Skin epidermis (tissue), 12 donors: ENCODE results near the gene MED26.
"Not testable (repeated sequence)": the region's sequence is repeated elsewhere in the genome, so short reads cannot be mapped to it uniquely, and the experiment has no call there.

ENCODE experiments used
- H3K27ac ChIP-seq, 21 experiments: fragments of 200-600 bp; sonication (generic) in 11 of 21; one replicate each; pipeline ENCODE4 v1.5.0; 2020; ENCODE audit warnings: mild to moderate bottlenecking in 3 of 21, inconsistent platforms in 2 of 21, moderate library complexity in 2 of 21
- H3K4me3 ChIP-seq, 7 experiments: fragments of 200-600 bp; sonication (generic) in 2 of 7; one replicate each; pipeline ENCODE4 v1.5.0; 2020; ENCODE audit warnings: inconsistent platforms in 2 of 7, mild to moderate bottlenecking in 2 of 7, moderate library complexity in 1 of 7

MED26 gene

DNA sequence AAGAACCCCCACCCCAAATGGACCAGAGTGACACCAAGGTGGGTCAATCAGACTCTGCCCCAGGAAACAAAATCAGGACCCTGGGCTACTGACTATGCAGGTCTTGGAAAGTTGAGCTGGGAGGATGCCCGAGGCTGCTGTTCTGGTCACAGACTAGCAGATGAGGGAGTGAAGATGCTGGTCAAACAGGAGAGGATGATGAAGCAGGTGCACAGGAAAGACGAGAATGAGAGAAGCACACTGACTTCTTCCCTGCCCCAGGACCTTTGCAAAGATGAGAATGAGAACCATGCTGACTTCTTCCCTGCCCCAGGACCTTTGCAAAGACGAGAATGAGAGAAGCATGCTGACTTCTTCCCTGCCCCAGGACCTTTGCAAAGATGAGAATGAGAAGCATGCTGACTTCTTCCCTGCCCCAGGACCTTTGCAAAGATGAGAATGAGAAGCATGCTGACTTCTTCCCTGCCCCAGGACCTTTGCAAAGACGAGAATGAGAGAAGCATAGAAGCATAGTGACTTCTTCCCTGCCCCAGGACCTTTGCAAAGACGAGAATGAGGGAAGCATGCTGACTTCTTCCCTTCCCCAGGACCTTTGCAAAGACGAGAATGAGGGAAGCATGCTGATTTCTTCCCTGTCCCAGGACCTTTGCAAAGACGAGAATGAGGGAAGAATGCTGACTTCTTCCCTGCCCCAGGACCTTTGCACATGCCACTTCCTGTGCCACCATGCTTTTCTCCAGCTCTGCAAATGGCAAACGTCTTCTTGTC, 23.6 kb upstream of the MED26 start:
- not testable (repeated sequence) for H3K27ac ChIP-seq, H3K4me3 ChIP-seq

DNA sequence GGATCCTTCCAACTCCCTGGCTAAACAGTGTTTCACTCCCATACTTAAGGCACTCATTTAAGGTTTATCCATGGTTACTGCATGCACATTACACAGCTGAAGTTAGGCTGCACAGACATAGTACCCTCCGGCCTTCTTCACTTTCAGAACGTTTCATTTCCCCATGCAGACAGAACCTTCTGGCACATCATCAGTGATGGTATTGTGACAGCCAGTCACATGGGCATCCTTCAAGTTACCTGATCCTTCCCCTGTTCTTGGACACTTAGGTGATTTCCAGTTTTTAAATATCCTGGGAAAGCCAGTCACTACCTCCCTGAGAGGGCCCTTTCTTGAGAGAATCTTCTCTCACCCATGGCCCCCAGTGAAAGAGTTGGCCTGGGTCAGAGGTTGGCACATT, 22.8 kb upstream of the MED26 start:
- no peak overlapping the region for H3K27ac ChIP-seq
- H3K4me3 ChIP-seq = no peak overlapping the region

DNA sequence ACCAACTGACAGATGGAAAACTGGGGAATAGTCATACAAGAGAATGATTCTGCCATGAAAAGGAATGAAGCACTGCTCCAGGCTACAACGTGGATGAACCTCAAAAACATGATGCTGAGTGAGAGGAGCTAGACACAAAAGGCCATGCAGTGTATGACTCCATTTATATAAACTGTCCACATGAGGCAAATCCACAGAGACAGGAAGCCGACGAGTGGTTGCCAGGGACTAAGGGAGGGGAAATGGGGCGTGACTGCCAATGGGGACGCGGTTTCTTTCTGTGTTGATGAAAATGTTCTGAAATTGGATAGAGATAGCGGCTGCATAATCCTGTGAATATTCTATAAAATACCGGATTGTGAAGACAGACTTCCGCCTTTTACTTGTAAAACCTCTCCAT, 21.7 kb upstream of the MED26 start:
- no peak overlapping the region for H3K4me3 ChIP-seq
- peak overlapping the region in 2 of 21 experiments; percentile 15 to 33 for H3K27ac ChIP-seq

DNA sequence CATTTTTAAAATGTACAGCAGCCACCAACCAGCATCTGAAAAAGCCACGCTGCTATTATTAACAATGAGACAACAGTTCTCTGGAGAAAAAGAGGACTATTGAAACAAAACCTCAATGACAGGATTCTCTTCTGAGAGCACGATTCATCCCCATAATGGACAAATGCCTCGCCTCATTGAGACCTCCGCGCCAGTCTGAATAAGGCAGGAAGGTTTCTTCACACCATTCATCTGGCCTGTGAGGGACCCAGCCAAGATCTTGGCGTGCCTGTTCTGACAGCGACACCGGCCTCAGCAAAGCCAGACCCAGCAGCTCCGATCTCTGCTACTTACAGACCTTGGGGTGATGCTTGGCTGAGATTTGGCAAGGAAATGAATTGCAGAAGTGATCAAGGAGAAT, 17.1 kb upstream of the MED26 start:
- Histone ChIP-seq H3K27ac (no peak overlapping the region), H3K4me3 (no peak overlapping the region)

- Histone ChIP-seq H3K27ac (no peak overlapping the region), H3K4me3 (no peak overlapping the region)
These were observed 13.7 kb upstream of the MED26 start for GRCh38 chr19:16641695-16642094.

DNA sequence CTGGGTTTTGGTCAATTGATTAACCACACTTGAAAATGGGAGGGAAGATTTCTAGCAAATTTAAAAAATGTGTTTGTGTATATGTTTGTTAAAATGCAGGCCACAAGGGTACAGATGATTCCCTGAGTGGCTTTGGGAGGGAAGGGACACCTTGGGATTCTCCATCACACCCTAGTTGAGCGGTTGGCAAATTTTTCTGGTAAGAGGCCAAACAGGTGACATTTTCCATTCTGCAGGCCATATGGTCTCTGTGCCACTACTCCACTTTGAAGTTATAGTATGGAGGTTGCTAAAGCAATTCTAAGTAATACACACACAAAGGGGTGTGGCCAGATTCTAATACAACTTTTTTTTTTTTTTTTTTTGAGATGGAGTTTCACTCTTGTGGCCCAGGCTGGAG, 12.9 kb upstream of the MED26 start:
- Histone ChIP-seq H3K4me3 (no peak overlapping the region), H3K27ac (no peak overlapping the region)

DNA sequence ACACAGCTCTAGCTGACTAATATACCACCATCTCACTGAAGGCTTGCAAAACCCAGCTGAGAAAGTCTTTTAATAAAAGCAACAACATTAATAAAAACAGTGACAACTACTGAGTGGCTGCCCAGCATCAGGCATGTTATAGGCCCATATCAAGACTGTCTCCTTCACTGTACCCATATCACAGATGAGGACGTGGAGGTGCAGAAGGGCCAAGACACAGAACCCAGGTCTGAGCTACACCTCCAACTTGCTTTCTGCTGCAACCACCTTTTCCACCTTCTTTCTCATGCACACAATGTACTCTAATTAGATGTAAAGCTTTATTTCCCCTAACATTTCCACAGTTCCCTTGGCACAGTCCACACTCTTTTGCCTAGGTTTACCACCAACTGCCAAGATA, 10.7 kb upstream of the MED26 start:
- H3K4me3 ChIP-seq = no peak overlapping the region
- no peak overlapping the region for H3K27ac ChIP-seq

DNA sequence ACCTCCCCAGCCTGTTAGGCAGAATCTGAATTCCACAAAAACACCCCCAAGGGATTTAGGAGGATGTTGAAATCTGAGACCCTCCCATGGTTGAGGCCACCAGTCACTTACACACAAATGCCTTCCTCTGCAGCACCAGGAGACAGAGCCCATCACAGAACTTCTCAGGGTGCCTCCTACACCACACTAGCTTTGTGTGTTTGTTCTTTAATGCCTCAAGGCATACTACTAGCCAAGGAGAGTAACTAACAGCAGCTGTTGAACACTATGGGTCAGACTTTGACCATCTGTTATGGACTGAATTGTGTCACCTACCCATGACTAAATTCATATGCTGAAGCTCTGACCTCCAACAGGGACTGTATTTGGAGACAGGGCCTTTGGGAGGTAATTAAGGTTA, 9.5 kb upstream of the MED26 start:
- Histone ChIP-seq H3K4me3 (no peak overlapping the region), H3K27ac (no peak overlapping the region)

- Histone ChIP-seq H3K27ac (no peak overlapping the region), H3K4me3 (no peak overlapping the region)
These were observed 3.5 kb upstream of the MED26 start for GRCh38 chr19:16631465-16631864.

DNA sequence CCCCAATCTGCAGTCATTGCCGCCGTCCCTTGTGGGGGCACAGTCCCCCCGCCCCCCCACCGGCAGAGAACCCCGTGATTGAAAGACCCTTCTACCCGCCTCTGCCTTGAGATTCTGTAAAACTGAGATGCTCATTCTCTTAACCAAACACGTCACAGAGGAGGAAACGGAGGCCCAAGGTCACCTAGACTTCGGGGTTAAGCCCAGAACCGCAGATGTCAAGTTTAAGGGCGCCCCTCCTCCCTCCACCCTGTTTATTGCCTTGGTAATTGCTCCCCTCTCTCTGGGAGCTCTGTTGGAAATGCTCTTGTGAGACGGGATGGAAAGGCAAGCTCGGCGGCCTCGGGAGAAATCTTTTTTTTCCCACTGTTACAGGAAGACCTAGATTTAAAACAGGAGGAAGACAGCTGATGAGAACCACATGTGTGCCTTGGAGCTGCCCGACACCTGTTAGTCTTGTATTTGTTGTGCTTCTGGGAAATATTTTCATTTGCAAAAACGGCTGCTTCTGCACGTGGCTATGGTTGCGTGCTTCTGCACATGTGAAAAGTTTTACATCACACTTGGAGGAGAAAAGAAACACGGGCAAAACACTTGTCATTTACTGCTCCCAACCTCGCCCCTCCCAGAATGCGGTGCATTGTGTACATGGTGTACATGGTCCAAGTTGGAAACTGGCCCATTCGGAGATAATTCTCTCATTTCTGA, 1.1 kb upstream of the MED26 start:
- H3K4me3 ChIP-seq = peak overlapping the region; percentile 70 to 99 (median 93)
- H3K27ac ChIP-seq = peak overlapping the region; percentile 83 to 99 (median 95)

DNA sequence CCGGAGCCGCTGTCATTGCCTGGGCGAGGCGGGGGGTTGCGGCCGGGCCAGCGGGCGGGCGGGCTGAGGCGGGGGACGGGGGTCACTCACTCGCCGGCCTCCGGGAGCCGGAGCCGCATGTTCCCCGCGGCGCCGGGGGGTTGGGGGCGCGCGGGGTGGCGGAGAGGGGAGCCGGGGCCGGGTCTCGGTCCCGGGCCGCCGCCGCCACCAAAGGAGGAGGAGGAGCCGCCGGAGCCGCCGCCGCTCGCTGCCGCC, 149 bp downstream of the MED26 start:
- peak overlapping the region; percentile 70 to 99 (median 93) for H3K4me3 ChIP-seq
- H3K27ac ChIP-seq = peak overlapping the region; percentile 51 to 99 (median 92)

DNA sequence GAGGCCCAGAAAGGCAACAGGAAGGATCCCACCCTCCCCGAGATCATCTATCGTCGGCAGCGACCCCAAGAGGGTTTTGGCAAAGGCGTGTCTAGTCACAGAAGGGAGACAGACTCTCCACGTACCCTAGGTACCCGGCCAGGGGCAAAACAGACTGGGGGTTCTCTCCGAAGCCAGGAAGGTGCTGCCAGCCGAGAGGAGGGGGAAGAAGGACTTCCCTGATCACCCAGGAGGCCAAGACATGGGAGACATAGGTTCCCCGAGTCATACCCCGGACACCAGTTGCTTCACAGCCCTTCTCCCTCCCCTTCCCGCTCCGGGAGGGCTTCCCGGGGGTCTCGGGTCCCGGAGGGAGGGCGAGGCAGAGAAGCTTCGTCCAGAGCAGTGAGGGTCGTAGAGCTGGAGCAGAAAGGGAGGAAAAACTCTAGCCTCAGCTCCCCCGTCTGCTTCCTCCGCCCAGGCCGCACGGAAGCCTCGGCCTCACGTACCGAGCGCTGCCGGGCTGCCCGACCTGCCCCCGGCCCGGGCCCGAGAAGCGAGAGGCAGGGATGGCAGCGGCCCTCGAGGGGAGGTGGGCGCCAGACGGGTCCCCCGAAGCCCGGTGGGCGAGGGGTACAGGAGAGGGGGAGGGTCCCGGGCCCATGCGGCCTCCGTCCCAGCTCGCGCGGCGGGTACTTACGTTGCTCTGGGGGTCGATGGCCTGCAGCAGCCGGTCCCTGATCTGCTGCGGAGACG, 644 bp downstream of the MED26 start:
- Histone ChIP-seq H3K27ac (peak overlapping the region; percentile 51 to 99 (median 92)), H3K4me3 (peak overlapping the region; percentile 70 to 99 (median 93))

GRCh38 chr19:16626796-16627192, 1.2 kb downstream of the MED26 start:
- Histone ChIP-seq H3K27ac (peak overlapping the region in 20 of 21 experiments; percentile 81 to 99 (median 94)), H3K4me3 (peak overlapping the region; percentile 70 to 99 (median 93))

GRCh38 chr19:16625163-16625958, 2.6 kb downstream of the MED26 start:
- Histone ChIP-seq H3K4me3 (no peak overlapping the region), H3K27ac (no peak overlapping the region)

- no peak overlapping the region for H3K27ac ChIP-seq
These were observed 3.8 kb downstream of the MED26 start for GRCh38 chr19:16624236-16624635.

DNA sequence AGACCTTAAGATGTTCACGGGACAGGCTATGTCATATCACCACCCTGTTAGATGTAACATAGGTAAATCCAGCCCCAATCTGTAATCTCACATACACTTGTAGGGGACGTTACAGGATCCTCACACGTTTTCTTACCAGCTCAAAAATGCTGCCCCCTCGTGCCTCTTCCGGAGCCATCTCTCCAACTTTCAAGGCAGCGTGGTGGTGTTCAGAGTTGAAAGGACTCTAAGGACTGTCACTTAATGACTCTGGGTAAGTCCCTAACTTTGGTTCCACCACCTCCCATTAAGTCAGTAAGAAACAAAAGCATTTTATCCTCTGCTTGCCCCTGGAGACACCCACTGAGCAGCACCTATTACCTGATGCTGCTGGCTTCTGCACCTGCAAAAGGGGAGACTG, 4.4 kb downstream of the MED26 start:
- Histone ChIP-seq H3K4me3 (no peak overlapping the region), H3K27ac (no peak overlapping the region)

More at GRCh38 chr19:16624236-16624635, 3.8 kb downstream of the MED26 start:
- no peak overlapping the region for H3K4me3 ChIP-seq

DNA sequence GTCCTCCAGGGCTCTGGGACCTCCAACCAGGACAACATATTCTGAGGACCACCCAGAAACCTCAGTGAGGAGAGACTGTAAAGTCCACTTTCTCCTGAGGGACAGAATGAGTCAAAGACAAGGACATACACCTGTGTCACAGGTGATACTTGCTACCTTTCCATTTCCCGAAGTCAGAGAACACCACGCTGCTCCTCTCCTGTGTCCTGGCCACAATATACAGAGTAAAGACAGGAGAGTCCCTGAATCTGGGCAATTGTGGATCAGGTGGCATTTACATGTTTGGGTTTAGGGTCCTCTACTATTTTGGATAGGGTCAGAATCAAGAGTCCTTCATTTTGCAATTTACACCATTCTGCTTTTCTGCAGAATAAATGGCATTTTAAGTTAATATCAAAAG, 4.9 kb downstream of the MED26 start:
- Histone ChIP-seq H3K27ac (no peak overlapping the region), H3K4me3 (no peak overlapping the region)

DNA sequence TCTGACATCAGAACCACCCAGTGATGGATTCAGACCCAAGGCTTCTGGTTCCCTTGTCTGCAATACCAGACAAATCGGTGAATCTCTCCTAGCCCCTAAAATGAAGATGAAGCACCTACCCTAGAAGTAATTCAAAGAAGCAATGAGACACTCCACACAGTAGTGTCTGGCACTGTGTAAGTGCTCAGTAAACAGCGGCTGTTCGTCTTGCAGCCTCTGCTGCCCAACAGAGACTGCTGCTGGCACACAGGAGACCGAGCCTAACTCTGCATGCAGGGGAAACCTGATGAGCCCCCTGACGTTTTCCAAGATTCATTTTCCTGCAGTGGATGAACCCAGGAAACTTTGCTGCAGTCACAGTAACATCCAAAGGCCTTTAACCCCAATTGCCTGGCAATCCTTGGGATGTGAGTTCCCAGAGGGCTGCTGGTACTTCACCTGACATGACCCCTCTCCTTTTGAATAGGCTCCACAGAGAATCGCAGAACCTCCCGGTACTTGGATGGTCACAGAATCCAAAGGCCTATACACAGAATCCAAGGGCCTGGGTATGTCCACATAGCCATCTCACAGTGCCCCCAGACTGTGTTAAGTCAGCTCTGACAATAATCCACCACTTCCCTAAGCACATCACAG, 6.7 kb downstream of the MED26 start:
- H3K4me3 ChIP-seq = no peak overlapping the region
- peak overlapping the region in 2 of 21 experiments; percentile 9 to 19 for H3K27ac ChIP-seq

GRCh38 chr19:16620584-16620983, 7.4 kb downstream of the MED26 start:
- peak overlapping the region in 1 of 21 experiments; percentile 9 for H3K27ac ChIP-seq
- no peak overlapping the region for H3K4me3 ChIP-seq

DNA sequence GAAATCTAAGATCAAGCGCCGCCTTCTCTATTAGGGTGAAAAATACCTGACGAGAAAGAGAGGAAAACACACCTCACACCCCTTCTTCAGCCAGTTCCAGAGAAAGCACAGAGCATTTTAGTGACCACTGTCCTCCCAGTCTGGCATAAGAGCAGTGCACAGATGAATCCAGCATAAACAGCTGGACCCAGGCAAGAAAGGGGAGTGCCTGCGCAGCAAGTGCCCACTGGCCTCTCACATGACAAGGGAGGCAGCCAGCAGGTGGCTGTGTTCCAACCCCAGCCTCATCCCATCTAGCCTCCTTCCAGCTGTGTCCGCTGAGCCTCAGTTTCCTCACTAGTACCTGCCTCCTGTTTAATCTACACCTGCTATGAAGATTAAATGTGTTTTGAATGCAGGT, 8.0 kb downstream of the MED26 start:
- Histone ChIP-seq H3K4me3 (no peak overlapping the region), H3K27ac (peak overlapping the region in 1 of 21 experiments; percentile 17)
